Mucosa of descending colon (tissue), 3 donors: ENCODE results near the gene EMILIN3. TPM values are rescaled to one million over a fixed set of nuclear protein-coding genes. Genes with fewer than 3 reads are reported as not detected.

Experiments
- ATAC-seq: fragments of 200-7000 bp; cut with Tn5 transposase; one replicate; pipeline ENCODE4 v1.9.1; 2020; ENCODE audit warnings: mild to moderate bottlenecking, moderate library complexity
- DNase-seq, 3 donors: peaks; one replicate each; pipeline ENCODE4 v3.0.0-alpha.2; 2020
- H3K36me3 ChIP-seq: fragments of 200-600 bp; one replicate; pipeline ENCODE4 v1.8.0; 2021; ENCODE audit warnings: low read depth, mild to moderate bottlenecking
- H3K4me1 ChIP-seq: fragments of 200-600 bp; one replicate; pipeline ENCODE4 v1.8.0; 2021; ENCODE audit warnings: low read depth, mild to moderate bottlenecking
- H3K4me3 ChIP-seq: fragments of 200-600 bp; one replicate; pipeline ENCODE4 v1.8.0; 2021; ENCODE audit warnings: mild to moderate bottlenecking
- H3K9me3 ChIP-seq: fragments of 200-600 bp; one replicate; pipeline ENCODE4 v1.8.0; 2021; ENCODE audit warnings: mild to moderate bottlenecking
- intact Hi-C, 2 donors: fragments of 100-400 bp; cut with DNase I in 1 of 2; cut with micrococcal nuclease in 1 of 2; formaldehyde crosslinking; loops; one replicate each; pipeline versions ENCODE4 v1.11.0 to v1.11.1; 2022; cut with DNase I, micrococcal nuclease
- total RNA-seq, 3 donors: library from RNA; stranded (reverse); fragmentation: NEBNext Ultra II Directional in 2 of 3; extraction: Animal tissue kit (Norgen Biotek cat#: 25700) in 2 of 3; gene quantifications; one replicate each; pipeline versions ENCODE4 v1.2.1 to v1.2.4, GENCODE V29; 2021 to 2023
- TF ChIP-seq, protein P1 (sequence below): fragments of 200-600 bp; IDR thresholded peaks from one replicate; pipeline ENCODE4 v1.8.0; 2022; ENCODE audit warnings: antibody characterized with exemption, mild to moderate bottlenecking
- donor health status: DM: no; HTN: no; CAD: no; lungs with moderate emphysema.
- donor health status: DM: no; HTN: no; CAD: no.
- donor health status: DM: no; HTN: yes; CAD: no.

The EMILIN3 gene
- total RNA-seq, 3 donors from 2014 or later = 0.23 to 4.0 TPM; not detected in 1

DNA sequence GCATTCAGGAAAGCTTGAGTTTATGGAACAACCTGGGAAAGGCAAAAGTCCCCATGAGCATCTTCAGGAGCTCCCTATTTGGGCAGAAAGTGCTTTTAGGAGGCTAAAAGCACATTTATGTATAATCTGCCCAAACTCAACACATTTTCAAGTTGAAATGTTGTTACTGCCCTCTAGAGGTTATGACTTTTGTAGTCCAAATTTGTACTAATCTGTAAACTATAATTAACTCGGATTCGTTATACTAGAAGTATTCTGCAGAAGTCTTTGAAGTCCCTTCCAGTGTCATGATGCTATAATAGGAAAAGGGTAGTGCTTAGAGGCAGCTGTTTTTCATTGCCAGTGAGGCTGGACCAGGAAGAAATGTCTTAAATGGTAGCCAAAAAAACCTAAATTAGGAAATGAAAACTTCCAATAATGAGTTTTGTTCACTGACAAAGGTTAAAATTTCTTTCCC is 44.8 kb upstream of the EMILIN3 start:
- Histone ChIP-seq H3K9me3 (no peaks in the 10 kb centered on the region), H3K4me3 (no peak overlapping the region), H3K36me3 (peaks cover 15% of the 10 kb centered on the region), H3K4me1 (peaks cover 5% of the 10 kb centered on the region)
- intact Hi-C loops = no loop called here
- TF ChIP-seq, protein P1, sequence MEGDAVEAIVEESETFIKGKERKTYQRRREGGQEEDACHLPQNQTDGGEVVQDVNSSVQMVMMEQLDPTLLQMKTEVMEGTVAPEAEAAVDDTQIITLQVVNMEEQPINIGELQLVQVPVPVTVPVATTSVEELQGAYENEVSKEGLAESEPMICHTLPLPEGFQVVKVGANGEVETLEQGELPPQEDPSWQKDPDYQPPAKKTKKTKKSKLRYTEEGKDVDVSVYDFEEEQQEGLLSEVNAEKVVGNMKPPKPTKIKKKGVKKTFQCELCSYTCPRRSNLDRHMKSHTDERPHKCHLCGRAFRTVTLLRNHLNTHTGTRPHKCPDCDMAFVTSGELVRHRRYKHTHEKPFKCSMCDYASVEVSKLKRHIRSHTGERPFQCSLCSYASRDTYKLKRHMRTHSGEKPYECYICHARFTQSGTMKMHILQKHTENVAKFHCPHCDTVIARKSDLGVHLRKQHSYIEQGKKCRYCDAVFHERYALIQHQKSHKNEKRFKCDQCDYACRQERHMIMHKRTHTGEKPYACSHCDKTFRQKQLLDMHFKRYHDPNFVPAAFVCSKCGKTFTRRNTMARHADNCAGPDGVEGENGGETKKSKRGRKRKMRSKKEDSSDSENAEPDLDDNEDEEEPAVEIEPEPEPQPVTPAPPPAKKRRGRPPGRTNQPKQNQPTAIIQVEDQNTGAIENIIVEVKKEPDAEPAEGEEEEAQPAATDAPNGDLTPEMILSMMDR = no peak
- no peak for DNase-seq
- no peak for ATAC-seq

DNA sequence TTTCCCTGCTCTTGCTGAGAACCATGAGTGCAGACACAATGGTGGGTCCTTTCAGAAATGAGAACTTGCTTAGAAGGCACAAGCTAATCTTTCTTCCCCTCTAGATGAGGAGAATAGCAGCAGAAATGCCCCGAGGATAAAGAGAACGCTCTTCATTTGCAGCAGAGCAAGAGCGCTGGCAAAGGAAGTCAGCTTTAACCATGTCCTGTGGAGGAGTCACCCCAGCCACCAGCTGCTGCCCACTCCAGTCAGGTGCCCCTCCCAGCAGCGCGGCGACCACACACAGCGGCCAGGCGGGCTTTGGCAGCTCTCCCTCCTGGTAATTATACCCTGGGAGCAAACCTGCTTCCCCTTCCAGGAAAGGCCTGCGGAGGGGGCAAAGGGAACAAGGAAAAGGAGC is 42.4 kb upstream of the EMILIN3 start:
- TF ChIP-seq, protein P1 = no peak
- peaks cover 5% of the 10 kb centered on the region for H3K4me1 ChIP-seq
- no peak overlapping the region for H3K4me3 ChIP-seq
- DNase-seq (no peak), ATAC-seq (no peak)
- intact Hi-C loops = no loop called here
- H3K36me3 ChIP-seq = peaks cover 10% of the 10 kb centered on the region
- no peaks in the 10 kb centered on the region for H3K9me3 ChIP-seq

DNA sequence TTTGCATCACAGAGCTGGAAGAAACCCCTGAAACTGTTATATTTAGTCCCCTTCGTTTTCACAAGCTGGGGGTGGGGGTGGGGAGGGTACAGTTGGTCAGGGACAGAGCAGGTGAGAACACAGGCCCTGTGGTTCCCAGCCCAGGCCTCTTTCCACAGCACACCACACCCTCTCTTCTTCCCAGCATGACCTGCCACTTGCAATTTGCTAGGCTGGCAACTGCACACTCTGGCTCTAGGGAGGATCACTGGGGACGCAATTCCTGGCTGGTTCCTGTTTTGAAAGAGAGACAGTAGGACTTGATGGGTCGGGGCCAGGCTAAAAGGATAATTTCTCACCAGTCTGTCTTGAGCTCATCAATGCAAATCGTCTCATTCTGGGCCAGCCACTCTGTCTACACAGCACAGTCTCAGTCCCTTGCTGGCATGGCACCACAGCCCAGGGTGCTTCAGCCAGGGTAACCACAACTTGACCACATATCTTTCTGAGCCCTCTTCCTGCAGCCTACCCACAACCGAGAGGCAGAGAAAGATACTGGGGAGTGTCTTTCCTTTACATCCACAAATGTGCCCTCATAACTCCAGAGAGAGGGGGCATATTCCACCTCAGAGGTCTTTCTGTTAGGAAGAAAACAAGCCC is 41.7 kb upstream of the EMILIN3 start:
- TF ChIP-seq, protein P1 = no peak
- intact Hi-C loops = no loop called here
- Histone ChIP-seq H3K9me3 (no peaks in the 10 kb centered on the region), H3K36me3 (peaks cover 10% of the 10 kb centered on the region), H3K4me3 (no peak overlapping the region), H3K4me1 (peaks cover 5% of the 10 kb centered on the region)
- DNase-seq (peak in 1 of 3 donors; percentile 9), ATAC-seq (peak; percentile 52)

DNA sequence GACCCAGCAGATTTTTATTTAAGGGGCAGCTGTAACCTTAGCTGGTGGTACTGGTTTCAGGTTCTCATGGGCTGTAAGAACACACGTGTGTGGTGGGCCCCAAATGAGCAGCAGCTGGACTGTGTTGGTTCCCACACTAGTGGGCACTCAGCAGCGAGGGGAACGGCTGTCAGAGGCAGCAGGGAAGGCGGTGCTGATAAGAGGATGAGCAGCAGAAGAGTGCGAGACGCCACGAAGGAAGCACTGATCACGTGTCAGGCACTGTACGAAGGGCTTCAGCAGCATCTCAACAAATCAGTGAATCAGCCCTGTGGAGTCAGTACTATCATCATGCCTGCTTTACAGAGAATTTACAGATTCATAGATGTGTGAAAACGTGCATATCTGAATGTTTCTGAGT is 41.0 kb upstream of the EMILIN3 start:
- Histone ChIP-seq H3K4me1 (peaks cover 5% of the 10 kb centered on the region), H3K9me3 (no peaks in the 10 kb centered on the region), H3K36me3 (peaks cover 8% of the 10 kb centered on the region), H3K4me3 (no peak overlapping the region)
- DNase-seq (no peak), ATAC-seq (no peak)
- TF ChIP-seq, protein P1 = no peak
- intact Hi-C loops = no loop called here

DNA sequence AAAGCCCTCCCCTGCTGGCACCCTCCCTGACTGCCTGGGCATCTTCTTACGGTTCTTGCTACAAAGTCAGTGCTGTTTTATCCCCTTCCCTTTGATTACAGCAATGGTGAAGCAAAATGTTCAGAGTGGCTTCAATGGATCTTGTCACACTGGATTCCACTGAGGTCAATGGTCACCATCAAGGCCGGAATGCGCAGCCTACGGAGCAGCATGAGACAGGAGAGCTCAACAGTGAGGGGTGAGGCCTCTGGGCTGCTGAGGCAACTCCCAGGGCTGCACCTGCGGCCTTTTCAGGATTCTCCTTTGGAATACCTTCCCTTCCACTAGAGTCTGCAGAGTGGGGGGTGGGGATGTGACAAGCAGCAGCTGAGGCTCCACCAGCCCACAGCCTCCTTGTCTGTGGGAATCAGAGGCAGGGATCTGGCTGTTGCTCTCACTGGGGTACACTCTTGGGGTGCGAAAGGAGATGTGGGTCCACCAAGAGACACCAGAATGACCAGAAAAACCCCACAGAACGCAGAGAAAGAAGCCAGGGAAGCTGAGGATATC is 40.4 kb upstream of the EMILIN3 start:
- H3K4me3 ChIP-seq = no peak overlapping the region
- intact Hi-C loops = no loop called here
- H3K36me3 ChIP-seq = peaks cover 7% of the 10 kb centered on the region
- H3K4me1 ChIP-seq = peaks cover 5% of the 10 kb centered on the region
- DNase-seq = no peak
- no peaks in the 10 kb centered on the region for H3K9me3 ChIP-seq
- ATAC-seq = no peak
- TF ChIP-seq, protein P1 = no peak
